Suprapubic skin (tissue), 4 donors: ENCODE results near the gene RAPGEF4. TPM values are rescaled to one million over a fixed set of nuclear protein-coding genes. Genes with fewer than 3 reads are reported as not detected.

Experiments
- DNase-seq, 2 donors: peaks; one replicate each; pipeline ENCODE4 v3.0.0-alpha.2; 2019; ENCODE audit warnings: low spot score in 2 of 2
- H3K27ac ChIP-seq: fragments of 200-600 bp; sonication (generic); one replicate; pipeline ENCODE4 v1.5.1; 2019
- H3K27me3 ChIP-seq: fragments of 200-600 bp; sonication (generic); one replicate; pipeline ENCODE4 v1.5.1; 2019
- H3K36me3 ChIP-seq: fragments of 200-600 bp; sonication (generic); one replicate; pipeline ENCODE4 v1.5.1; 2019
- H3K4me1 ChIP-seq: fragments of 200-600 bp; sonication (generic); one replicate; pipeline ENCODE4 v1.5.1; 2019
- H3K4me3 ChIP-seq: fragments of 200-600 bp; sonication (generic); one replicate; pipeline ENCODE4 v1.5.1; 2019; ENCODE audit warnings: mild to moderate bottlenecking
- H3K9me3 ChIP-seq: fragments of 200-600 bp; sonication (generic); one replicate; pipeline ENCODE4 v1.5.1; 2019
- EP300 ChIP-seq: sonication (generic); formaldehyde crosslinking; IDR thresholded peaks from one replicate; pipeline ENCODE4 v1.6.1; 2017; ENCODE audit warnings: antibody characterized with exemption
- POLR2A ChIP-seq, 2 donors: fragments of 450-650 bp; IDR thresholded peaks; one replicate each; pipeline ENCODE4 v1.6.1; 2017; ENCODE audit warnings: antibody characterized with exemption in 2 of 2, mild to moderate bottlenecking in 2 of 2, moderate library complexity in 2 of 2
- POLR2AphosphoS5 ChIP-seq, 3 donors: sonication (generic); formaldehyde crosslinking; IDR thresholded peaks; one replicate each; pipeline ENCODE4 v1.6.1; 2017; ENCODE audit warnings: antibody characterized with exemption in 3 of 3
- WGBS: methylation state at CpG from one replicate; pipeline ENCODE4 v1.1.5; 2018; 5-methylcytosine and 5-hydroxymethylcytosine counted together
- total RNA-seq, 4 donors: library from RNA; depleted of rRNA; stranded (reverse); fragments of >200 nt; gene quantifications; one replicate each; pipeline ENCODE4 v1.1.0, GENCODE V29; 2016
- TF ChIP-seq, protein P1 (sequence below), 2 donors: fragments of 200-600 bp in 1 of 2; fragments of 450-650 bp in 1 of 2; sonication (generic) in 1 of 2; IDR thresholded peaks; one replicate each; pipeline ENCODE4 v1.5.1; 2016 to 2019; ENCODE audit warnings: antibody characterized with exemption in 2 of 2, mild to moderate bottlenecking in 1 of 2, moderate library complexity in 1 of 2

RAPGEF4 gene
- total RNA-seq: 10 to 100 TPM; 19.9 to 49.5 (median 27.5) TPM

DNA sequence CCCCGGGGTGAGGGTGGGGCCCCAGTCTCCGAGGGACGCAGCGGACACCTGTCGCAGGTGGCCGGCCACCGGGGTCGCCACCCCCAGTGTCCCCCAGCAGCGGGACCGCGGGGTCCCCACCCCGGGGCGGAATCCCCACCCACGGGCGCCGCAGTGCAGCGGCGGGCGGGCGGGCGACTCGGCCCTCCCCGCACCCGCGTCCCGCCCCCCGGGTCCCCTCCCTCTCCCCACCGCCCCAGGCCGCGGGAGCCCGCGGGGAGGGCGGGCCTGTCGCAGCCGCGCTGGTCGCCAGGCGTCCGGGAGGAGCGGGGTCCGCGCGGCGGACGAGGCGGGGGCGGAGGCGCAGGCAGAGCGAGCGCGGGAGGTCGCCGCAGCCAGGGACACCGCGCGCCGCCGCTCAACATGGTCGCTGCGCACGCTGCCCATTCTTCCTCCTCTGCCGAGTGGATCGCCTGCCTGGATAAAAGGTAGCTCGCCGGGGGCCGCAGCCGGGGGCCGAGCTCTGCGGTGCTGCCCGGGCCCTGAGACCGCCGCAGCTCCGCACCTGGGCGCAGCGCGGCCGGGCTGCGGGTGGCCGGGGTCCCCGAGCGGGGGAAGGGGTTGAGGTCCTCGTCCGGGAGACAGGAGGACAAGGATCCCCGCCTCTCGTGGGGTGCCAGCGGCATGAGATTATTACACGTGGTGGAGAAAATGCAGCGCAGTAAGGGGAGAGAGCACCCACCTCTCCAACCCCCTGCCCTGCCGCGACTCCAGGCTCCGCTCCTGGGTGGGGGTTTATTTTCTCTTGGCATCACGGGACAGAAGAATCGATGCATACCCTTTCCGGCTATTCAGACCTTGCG, at the start of gene RAPGEF4:
TSS of gene RAPGEF4 (plus strand) at position 264 of the 842 bp plus-strand sequence. CDS start at position 403, 139 bp downstream.
- TF ChIP-seq, protein P1, sequence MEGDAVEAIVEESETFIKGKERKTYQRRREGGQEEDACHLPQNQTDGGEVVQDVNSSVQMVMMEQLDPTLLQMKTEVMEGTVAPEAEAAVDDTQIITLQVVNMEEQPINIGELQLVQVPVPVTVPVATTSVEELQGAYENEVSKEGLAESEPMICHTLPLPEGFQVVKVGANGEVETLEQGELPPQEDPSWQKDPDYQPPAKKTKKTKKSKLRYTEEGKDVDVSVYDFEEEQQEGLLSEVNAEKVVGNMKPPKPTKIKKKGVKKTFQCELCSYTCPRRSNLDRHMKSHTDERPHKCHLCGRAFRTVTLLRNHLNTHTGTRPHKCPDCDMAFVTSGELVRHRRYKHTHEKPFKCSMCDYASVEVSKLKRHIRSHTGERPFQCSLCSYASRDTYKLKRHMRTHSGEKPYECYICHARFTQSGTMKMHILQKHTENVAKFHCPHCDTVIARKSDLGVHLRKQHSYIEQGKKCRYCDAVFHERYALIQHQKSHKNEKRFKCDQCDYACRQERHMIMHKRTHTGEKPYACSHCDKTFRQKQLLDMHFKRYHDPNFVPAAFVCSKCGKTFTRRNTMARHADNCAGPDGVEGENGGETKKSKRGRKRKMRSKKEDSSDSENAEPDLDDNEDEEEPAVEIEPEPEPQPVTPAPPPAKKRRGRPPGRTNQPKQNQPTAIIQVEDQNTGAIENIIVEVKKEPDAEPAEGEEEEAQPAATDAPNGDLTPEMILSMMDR (IDR thresholded peaks at IDR 0.05): no peak
- TF ChIP-seq EP300 (no peak), POLR2AphosphoS5 (IDR thresholded peaks at IDR 0.05) (no peak), POLR2A (IDR thresholded peaks at IDR 0.05) (no peak)
- H3K9me3 ChIP-seq: no peaks in the 10 kb centered on the region
- 4% methylated on average over 4 of the region's 95 CpGs for WGBS
- peak within 1 kb of the TSS; percentile 66 for H3K4me3 ChIP-seq
- H3K36me3 ChIP-seq: no peaks in the 10 kb centered on the region
- no peak for DNase-seq
- peaks cover 19% of the 10 kb centered on the region for H3K4me1 ChIP-seq
- H3K27ac ChIP-seq: peak within 1 kb of the TSS; percentile 16
- peaks cover 16% of the 10 kb centered on the region for H3K27me3 ChIP-seq

DNA sequence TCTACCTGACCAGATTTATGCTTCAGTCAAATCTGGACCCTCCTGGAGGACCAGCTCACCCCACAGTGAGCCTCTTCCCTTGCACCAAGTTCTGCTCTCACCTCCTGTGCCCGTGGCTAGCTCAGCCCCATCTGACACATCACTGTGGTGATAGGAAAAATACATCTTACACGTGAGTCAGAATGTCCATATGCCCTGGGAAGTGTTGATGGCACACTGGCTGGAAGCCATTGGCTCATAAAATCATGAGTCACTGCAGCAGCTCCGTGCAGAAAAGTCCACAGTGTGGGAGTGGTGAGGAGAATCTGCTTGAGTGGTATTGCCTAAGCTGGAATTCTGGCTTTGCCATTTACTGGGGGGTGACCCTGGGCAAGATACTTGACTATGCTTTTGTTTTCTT, 42.6 kb upstream of the RAPGEF4 start:
- H3K4me1 ChIP-seq: peaks cover 13% of the 10 kb centered on the region
- peak in 2 of 3 donors; percentile 23 to 27 for TF ChIP-seq POLR2AphosphoS5 (IDR thresholded peaks at IDR 0.05)
- TF ChIP-seq POLR2A (IDR thresholded peaks at IDR 0.05): no peak
- no peaks in the 10 kb centered on the region for H3K36me3 ChIP-seq
- H3K4me3 ChIP-seq: no peak overlapping the region
- WGBS: 14% methylated on average over 3 of the region's 3 CpGs
- no peak for DNase-seq
- no peak overlapping the region for H3K27ac ChIP-seq
- no peaks in the 10 kb centered on the region for H3K9me3 ChIP-seq
- no peaks in the 10 kb centered on the region for H3K27me3 ChIP-seq

DNA sequence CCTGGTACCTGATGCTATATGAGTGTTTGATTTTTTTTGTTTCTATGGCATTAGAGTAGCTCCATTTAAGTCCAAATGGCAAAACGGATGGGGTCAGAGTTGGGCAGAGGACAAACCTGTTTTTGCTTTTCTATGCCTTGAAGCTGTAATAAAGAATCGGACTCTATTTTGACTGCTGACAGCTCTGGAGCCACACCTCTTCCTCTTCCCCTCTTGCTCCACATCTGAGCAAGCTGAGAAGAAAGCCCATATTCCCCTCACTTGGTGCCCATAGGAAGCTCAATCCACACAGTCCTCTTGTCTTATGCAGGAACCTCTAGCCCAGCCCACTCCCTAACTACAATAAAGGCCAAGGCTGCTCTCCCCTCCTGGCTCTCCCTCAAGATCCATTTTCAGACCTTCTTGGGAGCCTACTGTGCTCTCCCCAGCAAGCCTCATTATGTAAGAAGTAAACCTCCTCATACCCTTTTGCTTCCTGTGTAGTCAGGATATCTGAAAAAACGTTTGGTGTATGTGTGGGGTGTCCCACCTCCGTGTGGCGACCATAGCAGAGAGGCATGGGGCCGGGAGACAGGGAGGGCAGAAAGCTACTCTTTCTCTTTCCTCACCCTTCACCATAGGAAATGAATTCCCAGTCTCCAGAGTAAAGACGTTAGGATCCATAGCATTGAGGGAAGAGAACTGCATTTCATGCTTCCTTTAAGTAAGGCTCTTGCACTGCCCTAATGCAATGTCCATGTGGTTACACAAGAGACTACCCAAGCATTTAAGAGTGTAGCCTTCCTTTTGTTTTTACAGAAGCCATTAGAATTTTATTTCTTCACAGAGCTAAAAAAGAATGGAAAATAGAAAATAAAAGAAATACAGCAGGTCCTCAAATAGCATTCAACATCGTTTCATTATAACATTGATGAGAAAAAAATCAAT, 41.9 kb upstream of the RAPGEF4 start:
- Histone ChIP-seq H3K4me3 (no peak overlapping the region), H3K36me3 (no peaks in the 10 kb centered on the region), H3K27ac (no peak overlapping the region), H3K4me1 (peaks cover 13% of the 10 kb centered on the region), H3K9me3 (no peaks in the 10 kb centered on the region), H3K27me3 (no peaks in the 10 kb centered on the region)
- TF ChIP-seq, protein P1 (IDR thresholded peaks at IDR 0.05): no peak
- TF ChIP-seq POLR2A (IDR thresholded peaks at IDR 0.05): no peak
- TF ChIP-seq EP300: no peak
- TF ChIP-seq POLR2AphosphoS5 (IDR thresholded peaks at IDR 0.05): no peak
- DNase-seq: no peak
- 66% methylated on average over 8 of the region's 8 CpGs for WGBS

DNA sequence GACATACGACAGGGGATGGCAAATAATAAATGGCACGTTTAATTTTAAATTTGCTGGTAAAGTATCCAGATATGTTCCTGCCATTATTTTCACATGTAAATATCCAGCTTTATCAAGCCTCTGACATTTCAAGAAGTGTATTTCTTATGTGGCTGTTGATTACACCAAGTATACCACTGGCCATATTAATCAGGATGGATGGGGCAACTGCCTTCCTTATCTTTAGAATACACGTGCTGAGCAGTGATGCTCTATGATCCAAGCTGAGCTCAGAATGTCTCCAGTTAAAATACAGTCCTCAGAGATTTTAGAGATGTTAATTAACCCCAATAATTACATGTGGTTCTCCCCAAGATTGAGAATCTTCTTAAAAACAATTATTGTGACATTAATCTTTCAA, 38.3 kb upstream of the RAPGEF4 start:
- Histone ChIP-seq H3K4me3 (no peak overlapping the region), H3K4me1 (peaks cover 18% of the 10 kb centered on the region), H3K9me3 (no peaks in the 10 kb centered on the region), H3K27ac (no peak overlapping the region), H3K36me3 (no peaks in the 10 kb centered on the region), H3K27me3 (no peaks in the 10 kb centered on the region)
- TF ChIP-seq EP300 (no peak), POLR2AphosphoS5 (IDR thresholded peaks at IDR 0.05) (no peak), POLR2A (IDR thresholded peaks at IDR 0.05) (no peak)
- TF ChIP-seq, protein P1 (IDR thresholded peaks at IDR 0.05): no peak
- WGBS: 65% methylated on average over 3 of the region's 3 CpGs
- DNase-seq: no peak

DNA sequence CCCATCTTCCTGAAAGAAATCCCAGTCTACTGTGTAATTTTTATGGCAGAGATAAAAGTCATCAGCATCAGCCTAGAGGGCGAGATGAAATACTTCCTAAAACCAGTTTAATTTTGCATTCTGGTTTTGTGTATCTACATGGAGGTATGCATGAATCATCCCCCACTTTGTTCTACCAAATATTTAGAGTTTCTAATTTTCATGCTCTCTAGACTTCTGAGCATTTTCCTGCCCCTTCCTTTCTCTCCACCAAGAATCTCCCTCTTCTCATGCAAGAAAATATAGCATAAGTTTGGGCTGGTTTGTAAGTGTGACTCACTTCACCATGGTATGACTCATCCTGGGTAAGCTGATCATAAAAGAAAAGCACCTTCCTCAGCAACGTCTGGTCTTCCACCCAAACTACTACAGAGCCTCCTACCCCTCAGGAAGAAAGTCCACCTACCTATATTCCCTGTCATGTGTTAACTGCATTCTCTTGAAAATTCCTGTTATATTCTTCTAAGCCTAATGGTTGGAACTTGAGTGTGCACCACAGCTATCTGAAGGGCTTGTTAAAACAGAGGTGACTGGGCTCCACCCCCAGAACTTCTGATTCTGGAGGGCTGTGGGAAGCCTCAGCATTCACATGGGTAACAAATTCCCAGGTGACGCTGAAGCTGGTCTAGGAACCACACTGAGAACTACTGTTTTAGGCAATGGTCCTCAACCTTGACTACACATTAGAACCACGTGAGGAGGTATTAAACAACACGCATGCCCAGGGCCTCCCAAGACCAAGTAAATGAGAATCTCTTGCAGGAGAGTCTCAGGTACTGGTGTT, 37.4 kb upstream of the RAPGEF4 start:
- Histone ChIP-seq H3K27me3 (no peaks in the 10 kb centered on the region), H3K4me1 (peaks cover 11% of the 10 kb centered on the region), H3K9me3 (no peaks in the 10 kb centered on the region), H3K36me3 (no peaks in the 10 kb centered on the region), H3K27ac (no peak overlapping the region), H3K4me3 (no peak overlapping the region)
- no peak for DNase-seq
- TF ChIP-seq, protein P1 (IDR thresholded peaks at IDR 0.05): no peak
- no peak for TF ChIP-seq POLR2AphosphoS5 (IDR thresholded peaks at IDR 0.05)
- no peak for TF ChIP-seq EP300
- no peak for TF ChIP-seq POLR2A (IDR thresholded peaks at IDR 0.05)
- WGBS: 64% methylated on average over 5 of the region's 5 CpGs
